ENCODE results near the gene MTHFD1L. TPM values are rescaled to one million over a fixed set of nuclear protein-coding genes. Genes with fewer than 3 reads are reported as not detected.
A peak's percentile ranks its signal among the peaks of the same experiment; 100 is the strongest.

Gene MTHFD1L
- total and polyA plus RNA-seq, 9 of the 15 experiments (the other 6 are each of a cell fraction or from before 2014, with no cell fraction given), result 20.9 to 128 (median 61.0) TPM

GRCh38 chr6:151051164-151051563 lies 185.7 kb downstream of the MTHFD1L start (continued):
- TF ChIP-seq ZNF512 (tag; IDR thresholded peaks at IDR 0.05), result no peak

- H3K4me1 ChIP-seq (replicated peaks in 1 of 2; ENCODE audit: control insufficient read depth in 2 of 2, insufficient read depth in 2 of 2, low read length in 2 of 2), result no peaks in the 10 kb centered on the region
- H4K20me1 ChIP-seq (replicated peaks; ENCODE audit: control insufficient read depth, insufficient read depth, low read length), result no peaks in the 10 kb centered on the region
- no peaks in the 10 kb centered on the region for H3K27me3 ChIP-seq (ENCODE audit: control insufficient read depth in 2 of 2, insufficient read depth in 2 of 2, low read length in 2 of 2)
- no peak overlapping the region for H3K4me2 ChIP-seq (ENCODE audit: insufficient read depth, low read length)
- no peak for FAIRE-seq
- WGBS (ENCODE audit: insufficient coverage, low coverage, missing lambda C conversion rate), result 87% methylated on average over 12 of the region's 12 CpGs
- DNase-seq (ENCODE audit: extremely low read depth in 1 of 4, low spot score in 3 of 4), result no peak
- no peak overlapping the region for H2AFZ ChIP-seq (ENCODE audit: low read depth, low read length)
- intact Hi-C loops (cut with micrococcal nuclease) (no loop called here), in situ Hi-C loops (cut with MboI) (no loop called here)
- H3K9ac ChIP-seq (ENCODE audit: insufficient read depth in 1 of 2, low read depth in 2 of 2, low read length in 2 of 2), result 0 out of 4 replicates have a peak overlapping the region, but pooled peaks of 1 of the 2 experiments have one; percentile 14
- no peak for ATAC-seq
- no peak overlapping the region for H3K27ac ChIP-seq (ENCODE audit: extremely low read depth, low read depth, low read length)
- no peaks in the 10 kb centered on the region for H3K9me1 ChIP-seq (ENCODE audit: control insufficient read depth, insufficient read depth, low read length)
- H3K36me3 ChIP-seq (ENCODE audit: control insufficient read depth, insufficient read depth, low read length), result peaks cover 46% of the 10 kb centered on the region
- H3K4me3 ChIP-seq, result no peak overlapping the region
- ChIA-PET CTCF (ENCODE audit: low intra/inter-chr PET ratio) (no interaction called here), POLR2A (no interaction called here)
- no TSS peak for BruUV-seq (replicated peaks)
- H3K9me3 ChIP-seq (replicated peaks; ENCODE audit: control insufficient read depth, insufficient read depth, low read depth, low read length), result no peaks in the 10 kb centered on the region
- no peaks in the 10 kb centered on the region for H3K79me2 ChIP-seq (ENCODE audit: control insufficient read depth, insufficient read depth, low read length)
- TF ChIP-seq SIN3A (IDR thresholded peaks at IDR 0.05; ENCODE audit: borderline replicate concordance in 2 of 2, control insufficient read depth in 1 of 2, low read depth in 2 of 2, low read length in 2 of 2), result no peak
- TF ChIP-seq RBFOX2 (IDR thresholded peaks at IDR 0.05; ENCODE audit: low read depth, low read length), result no peak
- TF ChIP-seq TSHZ1 (CRISPR knock-in tag; IDR thresholded peaks at IDR 0.05), result no peak
- no peak for TF ChIP-seq WHSC1 (IDR thresholded peaks at IDR 0.05; ENCODE audit: low read length)
- TF ChIP-seq RFX7 (CRISPR knock-in tag; IDR thresholded peaks at IDR 0.05), result no peak
- no peak for TF ChIP-seq ZNF583 (CRISPR knock-in tag; IDR thresholded peaks at IDR 0.05)
- TF ChIP-seq ZNF57 (CRISPR knock-in tag; IDR thresholded peaks at IDR 0.05), result no peak
Measured at GRCh38 chr6:151052021-151052646, 186.6 kb downstream of the MTHFD1L start.

Data from K562 (cell line).